Parathyroid adenoma (tissue), 2 donors: ENCODE data around the gene DPYD.

Experiments used
- H2AFZ ChIP-seq: fragments of 300-600 bp; sonication (generic); one replicate; pipeline ENCODE4 v1.7.0; 2017; ENCODE audit warnings: antibody characterized with exemption, mild to moderate bottlenecking
- H3K27ac ChIP-seq: fragments of 300-600 bp; sonication (generic); one replicate; pipeline ENCODE4 v1.7.0; 2017
- H3K27me3 ChIP-seq: fragments of 300-600 bp; sonication (generic); one replicate; pipeline ENCODE4 v1.7.0; 2017; ENCODE audit warnings: low read length; ENCODE audit not compliant: control insufficient read depth, insufficient read depth
- H3K36me3 ChIP-seq: fragments of 300-600 bp; sonication (generic); one replicate; pipeline ENCODE4 v1.7.0; 2017; ENCODE audit warnings: low read length; ENCODE audit not compliant: control insufficient read depth, insufficient read depth
- H3K4me1 ChIP-seq: fragments of 300-600 bp; sonication (generic); one replicate; pipeline ENCODE4 v1.7.0; 2017; ENCODE audit warnings: control low read depth
- H3K4me2 ChIP-seq: fragments of 300-600 bp; sonication (generic); one replicate; pipeline ENCODE4 v1.7.0; 2017; ENCODE audit warnings: low read length
- H3K4me3 ChIP-seq: fragments of 300-600 bp; sonication (generic); one replicate; pipeline ENCODE4 v1.7.0; 2017; ENCODE audit warnings: low read depth, low read length
- H3K79me2 ChIP-seq: fragments of 300-600 bp; sonication (generic); one replicate; pipeline ENCODE4 v1.7.0; 2017; ENCODE audit warnings: control low read depth
- H3K9ac ChIP-seq: fragments of 300-600 bp; sonication (generic); one replicate; pipeline ENCODE4 v1.7.0; 2017; ENCODE audit warnings: mild to moderate bottlenecking
- H3K9me3 ChIP-seq: fragments of 300-600 bp; sonication (generic); one replicate; pipeline ENCODE4 v1.7.0; 2017; ENCODE audit warnings: low read length; ENCODE audit not compliant: control insufficient read depth
- CTCF ChIP-seq: fragments of 300-600 bp; sonication (generic); IDR thresholded peaks from one replicate; pipeline ENCODE4 v1.7.0; 2017; ENCODE audit warnings: antibody characterized with exemption, mild to moderate bottlenecking
- donor health status: primary hyperparathyroidism.

The DPYD gene

GRCh38 chr1:97254731-97255463, 665.9 kb downstream of the DPYD start:
- H3K79me2 ChIP-seq: no peaks in the 10 kb centered on the region

GRCh38 chr1:97252925-97253324, 667.9 kb downstream of the DPYD start:
- no peak for TF ChIP-seq CTCF
- no peak overlapping the region for H3K27ac ChIP-seq
- no peak overlapping the region for H2AFZ ChIP-seq
- H3K36me3 ChIP-seq: no peaks in the 10 kb centered on the region
- no peaks in the 10 kb centered on the region for H3K79me2 ChIP-seq
- no peaks in the 10 kb centered on the region for H3K4me1 ChIP-seq
- H3K9me3 ChIP-seq: no peaks in the 10 kb centered on the region
- H3K4me2 ChIP-seq: no peak overlapping the region
- H3K27me3 ChIP-seq: no peaks in the 10 kb centered on the region
- no peak overlapping the region for H3K4me3 ChIP-seq
- H3K9ac ChIP-seq: no peak overlapping the region

More at GRCh38 chr1:97254731-97255463, 665.9 kb downstream of the DPYD start:
- Histone ChIP-seq H3K4me2 (no peak overlapping the region), H3K36me3 (no peaks in the 10 kb centered on the region), H3K4me3 (no peak overlapping the region), H3K27me3 (no peaks in the 10 kb centered on the region), H3K27ac (no peak overlapping the region), H3K9ac (no peak overlapping the region), H3K9me3 (no peaks in the 10 kb centered on the region), H2AFZ (no peak overlapping the region), H3K4me1 (no peaks in the 10 kb centered on the region)
- no peak for TF ChIP-seq CTCF

- Histone ChIP-seq H3K36me3 (no peaks in the 10 kb centered on the region), H3K27ac (no peak overlapping the region), H3K9me3 (no peaks in the 10 kb centered on the region), H3K4me3 (no peak overlapping the region), H3K4me2 (no peak overlapping the region), H3K4me1 (no peaks in the 10 kb centered on the region), H2AFZ (no peak overlapping the region), H3K79me2 (no peaks in the 10 kb centered on the region), H3K9ac (no peak overlapping the region), H3K27me3 (no peaks in the 10 kb centered on the region)
- TF ChIP-seq CTCF: no peak
Observed at GRCh38 chr1:97252076-97252475, 668.8 kb downstream of the DPYD start.

GRCh38 chr1:97247196-97247595, 673.6 kb downstream of the DPYD start:
- no peak overlapping the region for H2AFZ ChIP-seq
- H3K4me1 ChIP-seq: no peaks in the 10 kb centered on the region
- no peak for TF ChIP-seq CTCF
- H3K9me3 ChIP-seq: no peaks in the 10 kb centered on the region
- no peaks in the 10 kb centered on the region for H3K36me3 ChIP-seq
- no peak overlapping the region for H3K9ac ChIP-seq
- H3K79me2 ChIP-seq: no peaks in the 10 kb centered on the region
- no peak overlapping the region for H3K4me3 ChIP-seq
- H3K27me3 ChIP-seq: no peaks in the 10 kb centered on the region
- no peak overlapping the region for H3K4me2 ChIP-seq
- no peak overlapping the region for H3K27ac ChIP-seq

- no peak overlapping the region for H2AFZ ChIP-seq
Observed at GRCh38 chr1:97245682-97246081, 675.2 kb downstream of the DPYD start.

More at GRCh38 chr1:97245682-97246081, 675.2 kb downstream of the DPYD start:
- Histone ChIP-seq H3K27ac (no peak overlapping the region), H3K36me3 (no peaks in the 10 kb centered on the region), H3K4me2 (no peak overlapping the region), H3K4me1 (no peaks in the 10 kb centered on the region), H3K27me3 (no peaks in the 10 kb centered on the region), H3K79me2 (no peaks in the 10 kb centered on the region), H3K9ac (no peak overlapping the region), H3K9me3 (no peaks in the 10 kb centered on the region), H3K4me3 (no peak overlapping the region)
- no peak for TF ChIP-seq CTCF
